ENCODE data around the gene HOMER2. TPM values are rescaled to one million over a fixed set of nuclear protein-coding genes. Genes with fewer than 3 reads are reported as not detected.

The HOMER2 gene
- total and polyA plus RNA-seq, 2 experiments from 2014 or later, result 10.8 to 23.9 TPM

DNA sequence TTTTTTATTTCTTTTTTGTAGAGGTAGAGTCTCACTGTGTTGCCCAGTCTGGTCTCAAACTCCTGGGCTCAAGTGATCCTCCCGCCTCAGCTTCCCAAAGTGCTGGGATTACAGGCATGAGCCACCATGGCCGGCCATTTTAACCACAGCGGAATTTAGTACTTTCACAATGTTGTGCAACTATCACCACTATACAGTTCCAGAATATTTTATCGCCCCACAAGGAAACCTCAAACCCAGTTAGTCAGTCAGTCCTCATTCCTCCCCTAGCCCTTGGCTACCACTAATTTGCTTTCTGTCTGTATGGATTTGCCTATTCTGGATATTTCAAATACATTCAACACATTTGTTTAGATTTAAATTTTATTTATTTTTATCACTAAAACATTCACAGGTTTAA lies 15.5 kb upstream of the HOMER2 start (continued):
- TF ChIP-seq, protein P1, sequence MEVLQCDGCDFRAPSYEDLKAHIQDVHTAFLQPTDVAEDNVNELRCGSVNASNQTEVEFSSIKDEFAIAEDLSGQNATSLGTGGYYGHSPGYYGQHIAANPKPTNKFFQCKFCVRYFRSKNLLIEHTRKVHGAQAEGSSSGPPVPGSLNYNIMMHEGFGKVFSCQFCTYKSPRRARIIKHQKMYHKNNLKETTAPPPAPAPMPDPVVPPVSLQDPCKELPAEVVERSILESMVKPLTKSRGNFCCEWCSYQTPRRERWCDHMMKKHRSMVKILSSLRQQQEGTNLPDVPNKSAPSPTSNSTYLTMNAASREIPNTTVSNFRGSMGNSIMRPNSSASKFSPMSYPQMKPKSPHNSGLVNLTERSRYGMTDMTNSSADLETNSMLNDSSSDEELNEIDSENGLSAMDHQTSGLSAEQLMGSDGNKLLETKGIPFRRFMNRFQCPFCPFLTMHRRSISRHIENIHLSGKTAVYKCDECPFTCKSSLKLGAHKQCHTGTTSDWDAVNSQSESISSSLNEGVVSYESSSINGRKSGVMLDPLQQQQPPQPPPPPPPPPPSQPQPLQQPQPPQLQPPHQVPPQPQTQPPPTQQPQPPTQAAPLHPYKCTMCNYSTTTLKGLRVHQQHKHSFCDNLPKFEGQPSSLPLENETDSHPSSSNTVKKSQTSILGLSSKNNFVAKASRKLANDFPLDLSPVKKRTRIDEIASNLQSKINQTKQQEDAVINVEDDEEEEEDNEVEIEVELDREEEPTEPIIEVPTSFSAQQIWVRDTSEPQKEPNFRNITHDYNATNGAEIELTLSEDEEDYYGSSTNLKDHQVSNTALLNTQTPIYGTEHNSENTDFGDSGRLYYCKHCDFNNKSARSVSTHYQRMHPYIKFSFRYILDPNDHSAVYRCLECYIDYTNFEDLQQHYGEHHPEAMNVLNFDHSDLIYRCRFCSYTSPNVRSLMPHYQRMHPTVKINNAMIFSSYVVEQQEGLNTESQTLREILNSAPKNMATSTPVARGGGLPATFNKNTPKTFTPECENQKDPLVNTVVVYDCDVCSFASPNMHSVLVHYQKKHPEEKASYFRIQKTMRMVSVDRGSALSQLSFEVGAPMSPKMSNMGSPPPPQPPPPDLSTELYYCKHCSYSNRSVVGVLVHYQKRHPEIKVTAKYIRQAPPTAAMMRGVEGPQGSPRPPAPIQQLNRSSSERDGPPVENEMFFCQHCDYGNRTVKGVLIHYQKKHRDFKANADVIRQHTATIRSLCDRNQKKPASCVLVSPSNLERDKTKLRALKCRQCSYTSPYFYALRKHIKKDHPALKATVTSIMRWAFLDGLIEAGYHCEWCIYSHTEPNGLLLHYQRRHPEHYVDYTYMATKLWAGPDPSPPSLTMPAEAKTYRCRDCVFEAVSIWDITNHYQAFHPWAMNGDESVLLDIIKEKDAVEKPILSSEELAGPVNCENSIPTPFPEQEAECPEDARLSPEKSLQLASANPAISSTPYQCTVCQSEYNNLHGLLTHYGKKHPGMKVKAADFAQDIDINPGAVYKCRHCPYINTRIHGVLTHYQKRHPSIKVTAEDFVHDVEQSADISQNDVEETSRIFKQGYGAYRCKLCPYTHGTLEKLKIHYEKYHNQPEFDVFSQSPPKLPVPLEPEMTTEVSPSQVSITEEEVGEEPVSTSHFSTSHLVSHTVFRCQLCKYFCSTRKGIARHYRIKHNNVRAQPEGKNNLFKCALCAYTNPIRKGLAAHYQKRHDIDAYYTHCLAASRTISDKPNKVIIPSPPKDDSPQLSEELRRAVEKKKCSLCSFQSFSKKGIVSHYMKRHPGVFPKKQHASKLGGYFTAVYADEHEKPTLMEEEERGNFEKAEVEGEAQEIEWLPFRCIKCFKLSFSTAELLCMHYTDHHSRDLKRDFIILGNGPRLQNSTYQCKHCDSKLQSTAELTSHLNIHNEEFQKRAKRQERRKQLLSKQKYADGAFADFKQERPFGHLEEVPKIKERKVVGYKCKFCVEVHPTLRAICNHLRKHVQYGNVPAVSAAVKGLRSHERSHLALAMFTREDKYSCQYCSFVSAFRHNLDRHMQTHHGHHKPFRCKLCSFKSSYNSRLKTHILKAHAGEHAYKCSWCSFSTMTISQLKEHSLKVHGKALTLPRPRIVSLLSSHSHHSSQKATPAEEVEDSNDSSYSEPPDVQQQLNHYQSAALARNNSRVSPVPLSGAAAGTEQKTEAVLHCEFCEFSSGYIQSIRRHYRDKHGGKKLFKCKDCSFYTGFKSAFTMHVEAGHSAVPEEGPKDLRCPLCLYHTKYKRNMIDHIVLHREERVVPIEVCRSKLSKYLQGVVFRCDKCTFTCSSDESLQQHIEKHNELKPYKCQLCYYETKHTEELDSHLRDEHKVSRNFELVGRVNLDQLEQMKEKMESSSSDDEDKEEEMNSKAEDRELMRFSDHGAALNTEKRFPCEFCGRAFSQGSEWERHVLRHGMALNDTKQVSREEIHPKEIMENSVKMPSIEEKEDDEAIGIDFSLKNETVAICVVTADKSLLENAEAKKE (CRISPR knock-in tag; IDR thresholded peaks at IDR 0.05), result no peak
- TF ChIP-seq EZH2phosphoT487 (IDR thresholded peaks at IDR 0.05; ENCODE audit: unreplicated experiment) (no peak), NANOG (IDR thresholded peaks at IDR 0.05; ENCODE audit: borderline replicate concordance) (no peak), POLR2AphosphoS5 (IDR thresholded peaks at IDR 0.05; ENCODE audit: low read depth) (no peak), ZNF114 (CRISPR knock-in tag; IDR thresholded peaks at IDR 0.05) (no peak)
- TF ChIP-seq, protein P2, sequence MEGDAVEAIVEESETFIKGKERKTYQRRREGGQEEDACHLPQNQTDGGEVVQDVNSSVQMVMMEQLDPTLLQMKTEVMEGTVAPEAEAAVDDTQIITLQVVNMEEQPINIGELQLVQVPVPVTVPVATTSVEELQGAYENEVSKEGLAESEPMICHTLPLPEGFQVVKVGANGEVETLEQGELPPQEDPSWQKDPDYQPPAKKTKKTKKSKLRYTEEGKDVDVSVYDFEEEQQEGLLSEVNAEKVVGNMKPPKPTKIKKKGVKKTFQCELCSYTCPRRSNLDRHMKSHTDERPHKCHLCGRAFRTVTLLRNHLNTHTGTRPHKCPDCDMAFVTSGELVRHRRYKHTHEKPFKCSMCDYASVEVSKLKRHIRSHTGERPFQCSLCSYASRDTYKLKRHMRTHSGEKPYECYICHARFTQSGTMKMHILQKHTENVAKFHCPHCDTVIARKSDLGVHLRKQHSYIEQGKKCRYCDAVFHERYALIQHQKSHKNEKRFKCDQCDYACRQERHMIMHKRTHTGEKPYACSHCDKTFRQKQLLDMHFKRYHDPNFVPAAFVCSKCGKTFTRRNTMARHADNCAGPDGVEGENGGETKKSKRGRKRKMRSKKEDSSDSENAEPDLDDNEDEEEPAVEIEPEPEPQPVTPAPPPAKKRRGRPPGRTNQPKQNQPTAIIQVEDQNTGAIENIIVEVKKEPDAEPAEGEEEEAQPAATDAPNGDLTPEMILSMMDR (conservative IDR thresholded peaks at IDR 0.05; ENCODE audit: low read depth in 2 of 2), result no peak

DNA sequence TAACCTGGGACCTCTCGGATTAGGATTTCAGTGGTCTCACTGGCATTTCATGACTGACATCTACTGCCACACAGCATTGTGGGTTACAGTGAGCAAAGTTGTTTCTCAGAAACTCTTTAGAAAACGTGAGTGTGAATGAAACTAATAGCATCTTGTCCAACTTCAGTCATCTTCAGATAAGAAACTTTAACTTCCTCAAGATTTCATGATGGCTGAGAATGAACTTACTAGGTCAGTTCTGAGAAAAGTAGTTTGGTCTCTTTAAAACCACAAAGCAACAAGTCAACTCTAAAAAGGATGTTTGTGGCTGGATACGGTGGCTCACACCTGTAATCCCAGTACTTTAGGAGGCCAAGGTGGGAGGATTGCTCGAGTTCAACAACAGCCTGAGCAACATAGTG lies 14.2 kb upstream of the HOMER2 start:
- Mint-ChIP-seq H3K27me3 (ENCODE audit: insufficient read depth, low read depth, poor library complexity) (peaks cover 8% of the 10 kb centered on the region), H3K4me3 (no peak overlapping the region), H3K4me1 (peaks cover 14% of the 10 kb centered on the region), H3K9me3 (no peaks in the 10 kb centered on the region), H3K36me3 (ENCODE audit: low read depth) (no peaks in the 10 kb centered on the region), H3K27ac (no peak overlapping the region)
- Histone ChIP-seq H3K4me3 (no peak overlapping the region), H3K36me3 (ENCODE audit: insufficient read depth) (no peaks in the 10 kb centered on the region), H2AFZ (no peak overlapping the region), H3K27me3 (ENCODE audit: insufficient read depth) (no peaks in the 10 kb centered on the region), H3K4me1 (ENCODE audit: insufficient read depth) (peaks cover 11% of the 10 kb centered on the region), H3K79me2 (replicated peaks; ENCODE audit: insufficient read depth) (no peaks in the 10 kb centered on the region), H3K4me2 (no peak overlapping the region), H3F3A (replicated peaks; ENCODE audit: low read depth) (no peaks in the 10 kb centered on the region), H3K9me2 (ENCODE audit: insufficient read depth) (no peaks in the 10 kb centered on the region), H3K27ac (ENCODE audit: low read depth) (no peak overlapping the region), H4K20me1 (replicated peaks; ENCODE audit: insufficient read depth) (no peaks in the 10 kb centered on the region)
- ATAC-seq, result no peak
- no peak for DNase-seq (ENCODE audit: low spot score)
- TF ChIP-seq, protein P1 (CRISPR knock-in tag; IDR thresholded peaks at IDR 0.05), result no peak
- TF ChIP-seq ZNF114 (CRISPR knock-in tag; IDR thresholded peaks at IDR 0.05) (no peak), EZH2phosphoT487 (IDR thresholded peaks at IDR 0.05; ENCODE audit: unreplicated experiment) (no peak), JUNB (IDR thresholded peaks at IDR 0.05; ENCODE audit: unreplicated experiment) (no peak)

Data from GM23338 (cell line).